Left lung (tissue), 10 donors: Measurements from ENCODE around the gene BCL11B. TPM values are rescaled to one million over a fixed set of nuclear protein-coding genes. Genes with fewer than 3 reads are reported as not detected.

ENCODE experiments used
- ATAC-seq: fragments of 200-7000 bp; cut with Tn5 transposase; one replicate; pipeline ENCODE4 v1.9.1; 2020; ENCODE audit warnings: moderate library complexity
- DNase-seq, 4 donors: peaks; one replicate each; pipeline ENCODE4 v3.0.0-alpha.2; 2013 to 2020
- H3K27ac ChIP-seq, 2 donors: fragments of 200-600 bp; sonication (generic) in 1 of 2; one replicate each; pipeline versions ENCODE4 v1.5.0 to v1.8.0; 2020 to 2021
- H3K27me3 ChIP-seq, 2 donors: fragments of 200-600 bp; sonication (generic) in 1 of 2; one replicate each; pipeline versions ENCODE4 v1.5.0 to v1.8.0; 2020 to 2021
- H3K36me3 ChIP-seq, 2 donors: fragments of 200-600 bp; sonication (generic) in 1 of 2; one replicate each; pipeline versions ENCODE4 v1.5.0 to v1.8.0; 2020 to 2021
- H3K4me1 ChIP-seq, 2 donors: fragments of 200-600 bp; one replicate each; pipeline ENCODE4 v1.8.0; 2021
- H3K4me3 ChIP-seq, 2 donors: fragments of 200-600 bp; sonication (generic) in 1 of 2; one replicate each; pipeline versions ENCODE4 v1.5.0 to v1.8.0; 2020 to 2021; ENCODE audit warnings: mild to moderate bottlenecking in 1 of 2
- H3K9me3 ChIP-seq, 2 donors: fragments of 200-600 bp; sonication (generic) in 1 of 2; one replicate each; pipeline versions ENCODE4 v1.5.0 to v1.8.0; 2020 to 2021
- CTCF ChIP-seq, 2 donors: fragments of 200-600 bp; sonication (generic) in 1 of 2; IDR thresholded peaks; one replicate each; pipeline versions ENCODE4 v1.5.0 to v1.8.0; 2021; ENCODE audit warnings: antibody characterized with exemption in 2 of 2
- intact Hi-C, 2 donors: fragments of 100-400 bp; cut with DNase I; formaldehyde crosslinking; loops; one replicate each; pipeline versions ENCODE4 v1.11.2 to v1.14.2; 2022
- polyA plus RNA-seq, 6 donors: library from polyadenylated mRNA; unstranded; fragments of 120-200 nt; gene quantifications; one replicate each; pipeline ENCODE4 v1.2.1, GENCODE V29; 2013; ENCODE audit not compliant: insufficient read length in 6 of 6
- total RNA-seq, 2 donors: library from RNA; stranded (reverse); fragmentation: NEBNext Ultra II Directional; extraction: Animal tissue kit (Norgen Biotek cat#: 25700); gene quantifications; one replicate each; pipeline ENCODE4 v1.2.1, GENCODE V29; 2021
- donor health status: DM: no; HTN: yes; CAD: no.
- donor health status: DM: no; HTN: no; CAD: no.

Gene BCL11B
- total and polyA plus RNA-seq, 8 donors = 1.4 to 3.6 (median 3.2) TPM

- no peaks in the 10 kb centered on the region for H3K36me3 ChIP-seq
- H3K9me3 ChIP-seq = no peaks in the 10 kb centered on the region
- H3K27me3 ChIP-seq = peaks cover 0 to 16% of the 10 kb centered on the region in 2 donors
- intact Hi-C loops = no loop called here
- H3K4me1 ChIP-seq = no peaks in the 10 kb centered on the region
- no peak overlapping the region for H3K27ac ChIP-seq
- DNase-seq = peak in 1 of 4 donors; percentile 47
- no peak for TF ChIP-seq CTCF (IDR thresholded peaks at IDR 0.05)
- ATAC-seq = no peak
- H3K4me3 ChIP-seq = no peak overlapping the region
Measured at GRCh38 chr14:99213101-99213500, 58.9 kb downstream of the BCL11B start.

GRCh38 chr14:99212646-99213045 is 59.4 kb downstream of the BCL11B start:
- intact Hi-C loops = no loop called here
- no peak overlapping the region for H3K4me3 ChIP-seq
- H3K4me1 ChIP-seq = no peaks in the 10 kb centered on the region
- peaks cover 0 to 16% of the 10 kb centered on the region in 2 donors for H3K27me3 ChIP-seq
- DNase-seq (no peak), ATAC-seq (no peak)
- no peak for TF ChIP-seq CTCF (IDR thresholded peaks at IDR 0.05)
- H3K9me3 ChIP-seq = no peaks in the 10 kb centered on the region
- no peak overlapping the region for H3K27ac ChIP-seq
- H3K36me3 ChIP-seq = no peaks in the 10 kb centered on the region

GRCh38 chr14:99212199-99212598 is 59.8 kb downstream of the BCL11B start:
- peaks cover 0 to 16% of the 10 kb centered on the region in 2 donors for H3K27me3 ChIP-seq
- DNase-seq (peak in 1 of 4 donors; percentile 51), ATAC-seq (no peak)
- H3K4me3 ChIP-seq = no peak overlapping the region
- no peaks in the 10 kb centered on the region for H3K36me3 ChIP-seq
- H3K4me1 ChIP-seq = no peaks in the 10 kb centered on the region
- no peak overlapping the region for H3K27ac ChIP-seq
- intact Hi-C loops = no loop called here
- no peak for TF ChIP-seq CTCF (IDR thresholded peaks at IDR 0.05)
- no peaks in the 10 kb centered on the region for H3K9me3 ChIP-seq

- Histone ChIP-seq H3K27ac (no peak overlapping the region), H3K9me3 (no peaks in the 10 kb centered on the region), H3K4me1 (no peaks in the 10 kb centered on the region), H3K36me3 (no peaks in the 10 kb centered on the region), H3K27me3 (peaks cover 0 to 16% of the 10 kb centered on the region in 2 donors), H3K4me3 (no peak overlapping the region)
- intact Hi-C loops = no loop called here
- TF ChIP-seq CTCF (IDR thresholded peaks at IDR 0.05) = no peak
- DNase-seq (no peak), ATAC-seq (no peak)
Measured at GRCh38 chr14:99211410-99211809, 60.6 kb downstream of the BCL11B start.

GRCh38 chr14:99210333-99210732 is 61.7 kb downstream of the BCL11B start:
- no peak for ATAC-seq
- H3K9me3 ChIP-seq = no peaks in the 10 kb centered on the region

More at GRCh38 chr14:99210333-99210732, 61.7 kb downstream of the BCL11B start:
- Histone ChIP-seq H3K4me1 (no peaks in the 10 kb centered on the region), H3K27me3 (peaks cover 0 to 16% of the 10 kb centered on the region in 2 donors), H3K4me3 (no peak overlapping the region), H3K36me3 (no peaks in the 10 kb centered on the region), H3K27ac (no peak overlapping the region)
- peak in 1 of 4 donors; percentile 20 for DNase-seq
- TF ChIP-seq CTCF (IDR thresholded peaks at IDR 0.05) = no peak
- intact Hi-C loops = no loop called here
